H1 (cell line): ENCODE data around the gene SLC37A1. TPM values are rescaled to one million over a fixed set of nuclear protein-coding genes. Genes with fewer than 3 reads are reported as not detected.
A peak's percentile ranks its signal among the peaks of the same experiment; 100 is the strongest.

Source experiments
- CTCF ChIA-PET: fragments of 300-600 bp; sonication (Branson Sonifier 250); formaldehyde crosslinking; loops from one replicate; lab custom pipeline; 2021; ENCODE audit not compliant: partially characterized antibody; lab: Charles Lee
- POLR2A ChIA-PET: fragments of 300-600 bp; sonication (Branson Sonifier 250); formaldehyde crosslinking; loops from one replicate; lab custom pipeline; 2021; ENCODE audit warnings: inconsistent platforms; ENCODE audit not compliant: partially characterized antibody; lab: Charles Lee
- DNase-seq, 2 experiments: peaks; one replicate each; pipeline versions ENCODE4 v3.0.0 to v3.0.0-alpha.2; 2010 to 2022; ENCODE audit warnings: low spot score in 2 of 2, low read depth in 1 of 2, mixed read lengths in 1 of 2
- FAIRE-seq: peaks from 2 replicates; lab custom pipeline; 2011; peaks lifted over from hg19 to GRCh38; lab: Jason Lieb, UNC
- H2AFZ ChIP-seq: 2 replicates; pipeline ENCODE4 v1.8.1; 2012; ENCODE audit warnings: low read length, inconsistent platforms
- H2AK5ac ChIP-seq: 2 replicates; pipeline ENCODE4 v1.6.1; 2013; ENCODE audit warnings: low read depth, low read length
- H2BK120ac ChIP-seq: replicated peaks from 2 replicates; pipeline ENCODE3; 2013; ENCODE audit warnings: low read depth, low read length, inconsistent platforms
- H2BK12ac ChIP-seq: 2 replicates; pipeline ENCODE4 v1.6.1; 2013; ENCODE audit warnings: low read depth, low read length
- H2BK15ac ChIP-seq: 2 replicates; pipeline ENCODE4 v1.6.1; 2013; ENCODE audit warnings: low read length
- H2BK20ac ChIP-seq: 2 replicates; pipeline ENCODE4 v1.6.1; 2013; ENCODE audit warnings: low read length
- H2BK5ac ChIP-seq: 2 replicates; pipeline ENCODE4 v1.6.1; 2013; ENCODE audit warnings: low read depth, low read length
- H3K14ac ChIP-seq: 2 replicates; pipeline ENCODE4 v1.6.1; 2013; ENCODE audit warnings: inconsistent platforms; ENCODE audit not compliant: insufficient read length
- H3K18ac ChIP-seq: 2 replicates; pipeline ENCODE4 v1.6.1; 2013; ENCODE audit warnings: low read length; ENCODE audit errors: extremely low read depth
- H3K23ac ChIP-seq: 2 replicates; pipeline ENCODE4 v1.6.1; 2013; ENCODE audit warnings: inconsistent platforms; ENCODE audit not compliant: insufficient read length
- H3K23me2 ChIP-seq: 2 replicates; pipeline ENCODE4 v1.6.1; 2013; ENCODE audit warnings: low read depth, low read length
- H3K27ac ChIP-seq: 2 replicates; pipeline ENCODE4 v1.6.1; 2011; ENCODE audit warnings: low read depth, low read length, inconsistent platforms
- H3K27me3 ChIP-seq, 4 experiments: replicated peaks in 1 of 4; 1 replicate in 1 of 4; 2 replicates in 3 of 4; pipeline versions ENCODE4 v1.6.1 to v1.8.1; 2011 to 2013; ENCODE audit warnings: low read length in 3 of 4, mild to moderate bottlenecking in 3 of 4, inconsistent platforms in 2 of 4, mixed read lengths in 2 of 4, moderate library complexity in 1 of 4; ENCODE audit not compliant: control insufficient read depth in 3 of 4, insufficient read depth in 3 of 4; ENCODE audit errors: extremely low read depth in 1 of 4
- H3K36me3 ChIP-seq, 4 experiments: 2 replicates each; pipeline versions ENCODE4 v1.6.1 to v1.8.1; 2011 to 2013; ENCODE audit warnings: mild to moderate bottlenecking in 4 of 4, low read length in 3 of 4, moderate library complexity in 2 of 4, control low read depth in 1 of 4, inconsistent platforms in 1 of 4; ENCODE audit not compliant: insufficient read depth in 4 of 4, control insufficient read depth in 2 of 4
- H3K4ac ChIP-seq: replicated peaks from 2 replicates; pipeline ENCODE3; 2013; ENCODE audit warnings: low read length, low read depth, mixed read lengths, inconsistent platforms; ENCODE audit not compliant: insufficient read length
- H3K4me1 ChIP-seq, 4 experiments: replicated peaks in 1 of 4; 1 replicate in 1 of 4; 2 replicates in 3 of 4; pipeline versions ENCODE4 v1.6.1 to v1.8.1; 2011 to 2013; ENCODE audit warnings: low read length in 3 of 4, inconsistent platforms in 2 of 4, mixed read lengths in 1 of 4; ENCODE audit not compliant: insufficient read depth in 4 of 4, control insufficient read depth in 3 of 4
- H3K4me2 ChIP-seq, 2 experiments: 2 replicates each; pipeline versions ENCODE4 v1.6.1 to v1.8.1; 2011 to 2013; ENCODE audit warnings: low read depth in 2 of 2, low read length in 2 of 2, control low read depth in 1 of 2, inconsistent platforms in 1 of 2, mild to moderate bottlenecking in 1 of 2; ENCODE audit not compliant: insufficient read depth in 1 of 2
- H3K4me3 ChIP-seq, 4 experiments: fragments of 200-600, 300-600 bp in 1 of 4; sonication (generic), shearing (Covaris generic), sonication (Bioruptor Twin) in 1 of 4; 2 replicates each; pipeline versions ENCODE4 v1.5.1 to v1.8.1; 2011 to 2016; ENCODE audit warnings: low read length in 4 of 4, low read depth in 3 of 4, control low read depth in 2 of 4, inconsistent platforms in 2 of 4, mild to moderate bottlenecking in 2 of 4, mixed read lengths in 1 of 4, moderate library complexity in 1 of 4; ENCODE audit not compliant: insufficient read depth in 2 of 4; ENCODE audit errors: extremely low read depth in 1 of 4
- H3K56ac ChIP-seq: replicated peaks from 2 replicates; pipeline ENCODE3; 2013; ENCODE audit warnings: low read depth, mild to moderate bottlenecking, mixed read lengths, low read length, inconsistent platforms; ENCODE audit not compliant: insufficient read length
- H3K79me1 ChIP-seq: 2 replicates; pipeline ENCODE4 v1.6.1; 2013; ENCODE audit warnings: low read depth, low read length, control low read depth
- H3K79me2 ChIP-seq, 2 experiments: 2 replicates each; pipeline versions ENCODE4 v1.6.1 to v1.8.1; 2012 to 2013; ENCODE audit warnings: low read length in 2 of 2, mild to moderate bottlenecking in 2 of 2, inconsistent platforms in 1 of 2; ENCODE audit not compliant: insufficient read depth in 2 of 2, control insufficient read depth in 1 of 2
- H3K9ac ChIP-seq, 4 experiments: replicated peaks in 1 of 4; 1 replicate in 1 of 4; 2 replicates in 3 of 4; pipeline versions ENCODE4 v1.6.1 to v1.8.1; 2011 to 2013; ENCODE audit warnings: low read depth in 3 of 4, low read length in 3 of 4, control low read depth in 2 of 4, mild to moderate bottlenecking in 2 of 4, moderate library complexity in 2 of 4, inconsistent platforms in 1 of 4; ENCODE audit errors: extremely low read depth in 1 of 4
- H3K9me3 ChIP-seq, 2 experiments: 2 replicates each; pipeline versions ENCODE4 v1.6.1 to v1.8.1; 2012 to 2013; ENCODE audit warnings: mild to moderate bottlenecking in 2 of 2, moderate library complexity in 2 of 2, control low read depth in 1 of 2, inconsistent platforms in 1 of 2, low read depth in 1 of 2, low read length in 1 of 2, mixed read lengths in 1 of 2; ENCODE audit not compliant: insufficient read depth in 2 of 2
- H4K20me1 ChIP-seq, 2 experiments: replicated peaks in 1 of 2; 2 replicates each; pipeline versions ENCODE3 to v1.8.1; 2011 to 2013; ENCODE audit warnings: inconsistent platforms in 2 of 2, low read length in 2 of 2, mild to moderate bottlenecking in 1 of 2; ENCODE audit not compliant: insufficient read depth in 2 of 2, control insufficient read depth in 1 of 2
- H4K5ac ChIP-seq: 2 replicates; pipeline ENCODE4 v1.6.1; 2013; ENCODE audit warnings: low read length, low read depth, mixed read lengths, inconsistent platforms; ENCODE audit not compliant: insufficient read length
- H4K8ac ChIP-seq: 2 replicates; pipeline ENCODE4 v1.8.0; 2013; ENCODE audit warnings: mild to moderate bottlenecking, moderate library complexity, low read length, inconsistent platforms; ENCODE audit not compliant: insufficient read depth; ENCODE audit errors: extremely low read depth
- H4K91ac ChIP-seq: replicated peaks from 2 replicates; pipeline ENCODE3; 2013; ENCODE audit warnings: low read length, mixed read lengths, inconsistent platforms; ENCODE audit not compliant: insufficient read length
- JUN ChIP-seq: IDR thresholded peaks from 2 replicates; pipeline ENCODE4 v1.6.1; 2011; ENCODE audit warnings: low read depth, mild to moderate bottlenecking, improper control_type of control experiment, low read length
- KDM4A ChIP-seq: IDR thresholded peaks from one replicate; pipeline ENCODE4 v1.7.1; 2012; ENCODE audit warnings: low read depth, mild to moderate bottlenecking, moderate library complexity, low read length, inconsistent platforms; ENCODE audit not compliant: severe bottlenecking
- TEAD4 ChIP-seq: IDR thresholded peaks from 2 replicates; pipeline ENCODE4 v1.6.1; 2012; ENCODE audit warnings: low read depth, low read length, inconsistent platforms, mixed read lengths
- WGBS, 2 experiments: shearing (Covaris generic) in 1 of 2; methylation state at CpG; one replicate each; pipeline versions ENCODE4 v1.1.6 to v1.1.7; 2013 to 2015; ENCODE audit warnings: low lambda C conversion rate in 2 of 2, mixed read lengths in 2 of 2, inconsistent platforms in 1 of 2, low coverage in 1 of 2, missing lambda C conversion rate in 1 of 2; ENCODE audit not compliant: insufficient replicate concordance in 2 of 2, insufficient coverage in 1 of 2, insufficient read length in 1 of 2; ENCODE audit errors: extremely low coverage in 1 of 2, missing lambda C conversion rate in 1 of 2; 5-methylcytosine and 5-hydroxymethylcytosine counted together
- polyA plus RNA-seq, 7 experiments: library from polyadenylated mRNA; depleted of rRNA in 3 of 7; stranded (reverse) in 5 of 7; unstranded in 2 of 7; fragments of >200 nt in 5 of 7; fragments of 200-250 nt in 2 of 7; gene quantifications; 1 replicate in 5 of 7; 2 replicates in 1 of 7; 4 replicates in 1 of 7; pipeline versions ENCODE4 v1.2.1 to v1.2.3, GENCODE V29; 2011 to 2013; ENCODE audit warnings: missing spikeins in 2 of 7, mixed read lengths in 2 of 7
- total RNA-seq: library from RNA; stranded (reverse); fragmentation: NEBNext Ultra II Directional; extraction: Animal tissue kit (Norgen Biotek cat#: 25700); gene quantifications from 2 replicates; pipeline ENCODE4 v1.2.1, GENCODE V29; 2021

The SLC37A1 gene
- total and polyA plus RNA-seq, 2 of the 8 experiments (the other 6 are each of a cell fraction or from before 2014, with no cell fraction given), result 15.6 to 30.9 TPM

- H3K9me3 ChIP-seq, result peaks cover 2 to 3% of the 10 kb centered on the region in 2 experiments; a peak in 1 of 4 replicates
- no peak overlapping the region for H3K4me3 ChIP-seq
- peak overlapping the region; percentile 32; the same call in 1 of the 2 replicates for H3K18ac ChIP-seq
- H3K27ac ChIP-seq, result no peak overlapping the region
- no peak overlapping the region; a peak in 2 of 4 replicates for H3K4me2 ChIP-seq
- no peak overlapping the region for H3K14ac ChIP-seq
- no peaks in the 10 kb centered on the region for H4K20me1 ChIP-seq
- CTCF ChIA-PET, result interaction anchor here (0.6 to 0.9 kb wide), 2 partner anchors 9 to 15 kb away, joined by 3 to 4 read pairs; no protein-coding TSS in a partner anchor
- H3K27me3 ChIP-seq, result no peaks in the 10 kb centered on the region; a peak in 1 of 7 replicates
- no peak overlapping the region for H3K56ac ChIP-seq
- no peaks in the 10 kb centered on the region for H3K79me2 ChIP-seq
- peak overlapping the region; percentile 93; the same call in 1 of the 2 replicates for H2BK20ac ChIP-seq
- POLR2A ChIA-PET, result interaction anchor here (1.1 kb wide), 1 partner anchor 11 kb away, joined by 3 read pairs; no protein-coding TSS in a partner anchor
- 0 out of 2 replicates have a peak overlapping the region, but pooled peaks have one; percentile 9 for H2AFZ ChIP-seq
- H4K8ac ChIP-seq, result peak overlapping the region; percentile 7; the same call in 1 of the 2 replicates
- no peaks in the 10 kb centered on the region for H3K79me1 ChIP-seq
- peak overlapping the region; percentile 39; the same call in 1 of the 2 replicates for H2BK5ac ChIP-seq
- 80% methylated on average over 8 of the region's 8 CpGs; no CpG with 5 or more reads in 1 of the 2 experiments for WGBS, 2 experiments
- no peak overlapping the region for H3K9ac ChIP-seq
- no peak overlapping the region for H3K23ac ChIP-seq
- peak overlapping the region; percentile 65; the same call in 1 of the 2 replicates for H2AK5ac ChIP-seq
- no peak overlapping the region for H4K5ac ChIP-seq
- no peaks in the 10 kb centered on the region; the same call in none of the 2 replicates for H3K23me2 ChIP-seq
- peak overlapping the region; percentile 72; the same call in 1 of the 2 replicates for H2BK15ac ChIP-seq
- H2BK12ac ChIP-seq, result peak overlapping the region; percentile 50; the same call in 1 of the 2 replicates
- no peak for TF ChIP-seq KDM4A
- no peak for TF ChIP-seq JUN
- peak; percentile 49; the same call in 1 of the 2 replicates for TF ChIP-seq TEAD4
- TF ChIP-seq, all 59 proteins: peak for 1
- no peak overlapping the region for H2BK120ac ChIP-seq
- peaks cover 1 to 13% (median 10%) of the 10 kb centered on the region in 4 experiments; a peak in 6 of 7 replicates for H3K4me1 ChIP-seq
- H3K36me3 ChIP-seq, result no peaks in the 10 kb centered on the region
- FAIRE-seq, result no peak
- no peak for DNase-seq
- H4K91ac ChIP-seq, result peak overlapping the region; percentile 66
- H3K4ac ChIP-seq, result no peak overlapping the region
Observed at GRCh38 chr21:42465008-42465802, 48.4 kb upstream of the SLC37A1 start.
